HG03066 (cell line): ENCODE results near the gene PISD.

Source experiments
- ATAC-seq: cut with Tn5 transposase; IDR thresholded peaks from one replicate; pipeline ENCODE4 v1.9.1; 2021; ENCODE audit warnings: low read depth; ENCODE audit not compliant: unreplicated experiment

Gene PISD

DNA sequence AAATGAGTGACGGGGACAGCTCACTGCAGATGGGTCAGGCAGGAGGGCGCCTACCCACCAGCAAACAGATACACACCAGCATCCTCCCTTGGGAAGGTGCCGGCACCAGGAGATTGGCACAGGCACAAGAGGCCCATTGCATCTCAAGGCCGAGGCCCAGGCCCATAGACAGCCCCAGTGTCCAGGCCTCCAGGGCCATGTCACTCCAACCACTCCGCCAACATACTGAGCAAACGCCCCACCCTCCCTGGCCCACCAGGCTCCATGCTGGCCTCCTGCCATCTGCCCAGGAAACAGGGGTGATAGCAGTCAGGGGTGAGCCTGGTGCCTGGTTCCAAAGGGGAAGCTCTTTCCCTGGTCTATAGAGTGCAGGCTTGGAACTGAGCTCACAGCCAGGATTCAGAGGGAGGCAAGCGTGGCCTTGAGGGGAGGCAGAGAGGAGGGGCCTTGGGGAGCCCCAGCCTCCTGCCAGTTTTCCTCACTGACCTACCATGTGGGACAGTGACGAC lies 34.7 kb downstream of the PISD start:
- no peak for ATAC-seq

DNA sequence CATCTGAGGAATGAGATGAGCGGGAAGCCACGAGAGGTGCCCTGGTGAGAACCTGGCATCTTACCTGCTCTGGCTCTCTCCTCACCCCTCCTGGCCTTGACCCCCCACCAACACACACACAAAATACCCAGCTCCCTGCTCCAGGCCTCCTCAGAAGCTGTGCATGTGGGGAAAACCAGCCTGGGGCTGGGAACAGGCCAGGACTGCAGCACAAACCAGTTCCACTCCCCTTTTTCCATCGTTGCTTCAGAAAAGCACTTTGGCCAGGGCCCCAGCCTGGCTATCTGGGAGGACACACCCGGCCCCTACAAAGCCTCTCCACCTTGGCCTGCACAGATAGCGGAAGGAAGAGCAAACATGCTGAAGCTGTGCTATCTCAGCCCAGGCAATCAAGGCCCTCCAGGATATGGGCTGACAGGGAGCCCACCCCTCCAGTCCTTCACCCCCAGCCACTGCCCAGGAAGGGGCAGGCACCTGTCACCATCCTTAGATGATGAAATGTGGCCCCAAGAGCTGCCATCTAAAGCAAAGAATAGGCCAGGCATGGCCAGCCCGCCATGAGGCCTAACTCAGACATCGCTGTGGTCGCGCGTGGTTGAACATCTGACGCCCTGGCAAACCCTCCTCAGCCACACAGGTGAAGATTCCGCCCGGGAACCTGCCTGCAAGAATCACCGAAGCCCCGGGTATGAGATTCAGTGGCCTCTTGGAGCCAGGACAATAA lies 35.4 kb downstream of the PISD start:
- no peak for ATAC-seq

DNA sequence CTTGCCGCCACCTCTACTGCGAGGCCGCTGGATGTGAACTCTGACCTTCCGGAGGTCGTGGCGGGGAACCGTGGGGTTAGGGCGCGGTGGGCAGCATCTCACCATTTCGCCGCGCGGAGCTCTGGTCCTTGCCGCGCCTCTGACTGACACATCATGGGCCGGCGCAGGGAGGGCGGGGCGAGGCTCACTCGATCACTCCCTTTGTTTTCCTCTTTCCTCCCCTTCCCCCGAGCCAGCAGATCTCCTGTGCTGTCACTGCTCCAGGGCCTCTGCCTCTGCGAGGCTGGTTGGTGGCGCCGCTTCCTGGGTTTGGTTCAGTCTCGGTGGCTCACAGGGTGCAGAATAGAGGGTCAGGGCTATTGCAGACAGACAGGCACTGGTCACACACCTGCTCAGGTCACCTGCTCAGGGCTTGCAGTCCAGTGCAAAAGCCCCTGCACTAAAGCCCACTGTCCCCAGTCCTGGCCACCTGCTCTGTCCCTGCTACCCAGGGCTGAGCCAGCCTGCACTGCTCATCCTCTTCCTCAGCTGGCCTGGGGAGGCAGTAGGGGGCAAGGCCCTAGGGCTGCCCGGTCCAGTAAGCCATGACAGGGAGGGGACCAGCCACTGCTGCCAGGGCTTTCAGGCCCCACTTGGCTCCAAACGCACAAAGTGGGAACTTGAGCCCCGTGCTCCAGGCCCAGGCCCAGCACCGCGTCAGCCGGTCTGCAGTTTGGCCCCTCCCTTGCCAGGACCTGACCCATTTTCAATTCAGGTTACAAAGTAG lies 36.2 kb downstream of the PISD start:
- no peak for ATAC-seq

DNA sequence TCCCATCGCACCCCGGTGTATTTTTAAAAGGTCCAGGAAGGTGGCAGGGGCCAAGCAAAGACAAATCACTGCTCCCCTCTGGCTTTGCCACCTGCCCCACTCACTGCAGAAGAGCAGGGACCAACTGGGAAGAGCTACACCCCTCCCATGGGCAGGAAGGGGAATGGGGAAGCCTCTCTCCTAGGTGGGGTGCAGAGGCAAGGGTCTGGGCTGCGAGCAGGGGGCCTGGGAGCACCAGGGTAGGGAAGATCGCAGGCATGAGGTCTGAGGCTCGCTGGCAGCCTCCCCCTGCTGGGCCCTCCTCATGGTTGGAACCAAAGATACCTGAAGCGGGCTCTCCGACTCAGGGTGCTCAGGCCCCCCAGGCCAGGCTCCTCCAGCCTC lies 36.8 kb downstream of the PISD start:
- ATAC-seq: no peak

DNA sequence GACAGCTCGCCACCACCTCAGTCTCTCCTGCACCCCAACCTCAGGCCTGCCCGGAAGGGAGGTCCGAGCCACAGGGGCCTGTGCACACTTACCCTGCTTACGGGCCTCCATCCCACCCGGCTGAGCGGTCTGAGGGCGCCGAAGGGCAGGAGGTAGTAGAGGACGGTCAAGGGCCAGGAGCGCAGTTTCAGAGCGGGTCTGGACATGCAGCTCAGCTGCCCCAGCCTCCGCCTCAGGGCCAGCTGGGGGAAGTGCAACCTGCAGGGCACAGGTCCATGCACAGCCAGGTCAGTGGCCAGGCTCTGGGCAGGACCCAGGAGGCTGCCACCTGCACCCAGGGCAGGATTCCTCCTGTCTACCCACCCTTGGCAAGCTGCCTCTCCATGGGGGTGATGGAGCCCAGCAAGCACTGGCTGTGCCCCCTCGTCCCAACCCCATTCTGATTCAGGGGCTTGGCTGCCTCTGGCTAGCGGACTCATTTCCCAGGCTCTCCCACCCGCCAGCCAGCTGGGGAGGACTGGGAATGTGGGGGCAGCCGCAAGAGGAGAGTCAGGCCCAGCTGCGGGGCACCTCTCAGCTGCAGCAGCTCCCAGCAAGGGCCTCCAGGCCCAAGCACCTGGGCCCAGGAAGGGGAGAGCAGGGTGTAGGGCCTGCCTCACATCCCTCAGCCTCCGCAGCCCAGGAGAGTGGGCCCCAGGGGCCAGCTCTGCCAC lies 38.3 kb downstream of the PISD start:
- no peak for ATAC-seq

DNA sequence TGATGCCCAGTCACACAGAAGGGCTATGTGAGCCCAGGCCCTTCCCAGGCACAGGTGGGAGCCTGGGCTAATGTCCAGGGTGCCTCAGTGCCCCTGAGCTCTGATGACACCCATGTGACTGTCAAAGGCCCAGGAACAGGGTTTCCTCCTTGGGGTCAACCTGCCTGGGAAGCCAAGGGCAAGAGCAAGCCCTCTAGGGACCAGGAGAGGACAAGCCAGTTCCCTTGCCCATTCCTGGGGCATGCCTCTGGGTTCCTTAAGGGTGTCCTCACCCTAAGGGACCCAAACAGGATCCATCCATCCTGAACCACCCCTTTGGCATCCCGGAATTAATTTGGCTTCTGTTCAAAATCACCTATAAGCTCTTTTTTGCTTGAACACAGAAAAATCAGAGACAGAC lies 39.0 kb downstream of the PISD start:
- ATAC-seq: no peak

DNA sequence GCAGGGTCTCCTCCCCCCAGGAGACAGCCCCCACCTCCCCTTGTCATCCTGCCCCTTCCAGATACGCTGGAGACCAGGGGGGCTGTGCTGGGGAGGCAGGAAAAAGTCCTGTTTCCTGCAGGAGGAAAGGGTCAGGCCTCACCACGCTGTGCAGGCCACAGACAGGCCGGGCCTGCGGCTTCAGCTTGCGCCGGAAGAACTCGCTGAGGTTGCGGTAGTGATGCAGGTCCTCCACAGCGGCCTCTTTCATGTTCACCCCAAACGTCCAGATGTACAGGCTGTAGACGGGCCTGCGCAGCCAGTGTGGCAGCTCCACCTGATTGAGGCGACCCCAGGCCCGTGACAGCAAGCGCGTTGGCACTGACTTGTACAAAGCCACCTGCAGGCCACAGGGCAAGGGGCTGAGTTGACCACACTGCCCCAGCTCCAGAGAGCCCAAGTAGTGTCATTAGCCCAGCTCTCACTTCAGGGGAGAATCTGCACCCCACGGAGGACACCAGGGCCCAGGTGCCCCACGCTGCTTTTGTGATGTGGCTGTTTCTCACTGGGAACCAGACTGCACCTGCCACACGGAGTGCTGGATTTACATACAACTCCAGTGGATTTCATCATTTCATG lies 40.4 kb downstream of the PISD start:
- no peak for ATAC-seq

DNA sequence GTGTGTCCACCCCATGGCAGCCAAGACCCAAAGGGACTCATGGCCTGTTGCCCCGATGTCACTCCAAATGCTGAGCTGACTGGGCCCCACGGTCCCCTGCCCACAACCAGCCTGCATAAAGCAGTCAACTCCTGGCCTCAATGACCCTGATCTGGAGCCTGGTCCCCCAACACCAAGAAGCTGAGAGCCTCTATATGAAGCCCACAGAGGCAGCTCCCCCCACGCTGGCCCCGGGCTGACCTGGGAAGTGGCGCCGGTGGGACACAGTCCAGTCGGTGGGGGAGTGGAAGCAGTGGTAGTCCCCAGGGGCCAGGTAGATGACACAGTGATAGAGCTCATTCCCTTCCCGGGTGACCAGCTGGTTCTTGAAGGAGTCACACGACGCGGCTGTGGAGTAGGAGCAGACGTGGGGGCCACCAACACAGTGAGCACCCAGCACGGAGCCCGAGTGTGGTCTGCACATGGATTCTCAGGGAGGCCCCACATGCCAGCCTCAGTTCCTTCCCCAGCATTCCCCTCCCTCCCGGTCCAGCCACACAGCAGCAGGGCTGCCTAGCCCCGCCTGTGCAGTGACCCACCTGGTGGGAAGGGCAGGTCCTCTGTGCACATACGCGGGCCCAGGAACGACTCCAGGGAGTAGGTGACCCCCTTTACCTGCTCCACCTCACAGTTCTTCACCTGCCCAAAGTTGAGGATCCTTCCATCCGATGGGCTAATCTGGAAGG lies 41.1 kb downstream of the PISD start:
- no peak for ATAC-seq

DNA sequence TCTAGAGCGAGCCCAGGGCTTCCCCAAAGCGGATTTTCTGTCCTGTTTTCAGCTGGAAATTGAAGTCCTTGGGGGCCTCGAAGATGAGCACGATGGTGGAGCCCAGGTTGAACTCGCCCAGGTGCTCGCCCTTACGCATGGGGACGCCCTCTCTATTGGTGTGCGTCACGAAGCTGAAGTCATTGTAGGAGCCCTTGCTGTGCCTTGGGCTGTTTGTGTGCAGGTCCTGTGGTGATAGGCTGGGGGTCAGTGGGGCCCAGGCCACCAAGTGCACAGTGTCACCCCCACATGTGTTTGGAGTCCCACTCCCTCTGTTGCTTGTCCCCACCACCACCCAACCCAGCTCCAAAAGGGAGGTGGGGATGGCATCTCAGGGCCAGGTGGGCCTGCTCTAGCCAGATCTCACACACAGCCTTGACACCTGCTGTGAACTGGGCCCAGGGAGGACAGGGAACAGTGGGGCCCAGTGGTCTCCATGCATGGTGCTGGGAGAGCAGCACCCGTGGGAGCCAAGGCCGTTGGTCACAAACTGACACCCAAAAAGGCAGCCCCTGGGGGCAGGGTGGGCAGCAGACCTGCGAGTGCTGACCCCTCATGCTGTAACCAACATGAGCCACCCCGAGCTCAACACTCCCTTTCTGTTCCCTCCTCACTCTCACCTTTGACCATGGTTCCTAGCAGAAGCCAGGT lies 42.3 kb downstream of the PISD start:
- no peak for ATAC-seq

DNA sequence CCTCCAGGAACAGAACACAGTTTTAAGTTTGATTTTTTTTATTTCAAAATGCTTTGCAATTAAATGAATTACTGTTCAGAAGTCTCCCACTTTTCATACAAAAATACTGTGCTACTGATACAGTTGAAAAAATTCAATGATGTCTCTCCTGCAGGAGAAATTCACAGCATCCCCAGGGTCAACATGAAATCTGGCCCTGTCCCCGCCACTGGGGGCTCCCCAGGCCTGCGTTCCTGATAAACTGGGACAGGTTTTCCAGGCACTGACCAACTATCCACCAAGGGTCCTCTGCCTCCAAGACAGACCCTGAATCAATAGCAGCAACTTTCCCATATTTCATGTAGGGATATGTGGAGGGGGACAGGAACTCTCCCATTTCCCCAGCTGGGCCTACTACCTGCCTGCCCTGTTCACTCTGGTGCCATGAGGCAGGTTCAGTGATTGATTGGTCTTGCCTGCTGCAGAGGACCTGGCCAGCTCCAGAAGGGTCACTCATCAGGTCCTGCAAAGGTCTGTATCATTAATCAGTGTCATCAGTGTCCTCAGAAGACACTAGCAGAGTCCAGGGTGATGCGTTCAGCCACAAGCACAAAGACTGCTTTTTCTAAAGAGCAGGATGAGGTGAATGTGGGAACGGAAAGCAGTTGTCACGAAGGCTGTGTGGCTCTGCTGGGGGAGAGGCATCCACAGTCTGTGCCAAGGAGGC lies 43.4 kb downstream of the PISD start:
- no peak for ATAC-seq

DNA sequence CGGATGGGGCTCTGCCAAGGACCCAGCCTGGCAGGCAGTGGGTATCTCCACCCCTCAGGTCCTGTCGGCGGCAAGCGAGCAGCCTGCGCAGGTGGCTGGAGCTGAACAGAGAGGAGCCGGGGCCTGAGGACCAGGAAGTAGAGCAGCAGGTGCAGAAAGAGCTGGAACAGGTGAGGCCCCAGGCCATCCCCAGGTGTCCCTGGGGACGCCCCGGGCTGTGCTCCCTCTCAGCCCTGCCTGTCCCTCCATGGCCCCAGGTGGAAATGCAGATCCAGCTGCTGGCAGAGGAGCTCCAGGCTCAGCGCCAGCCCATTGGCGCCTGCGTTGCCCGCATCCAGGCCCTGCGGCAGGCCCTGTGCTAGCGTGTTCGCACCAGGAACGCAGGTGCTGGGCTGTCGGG lies 44.0 kb downstream of the PISD start:
- no peak for ATAC-seq

DNA sequence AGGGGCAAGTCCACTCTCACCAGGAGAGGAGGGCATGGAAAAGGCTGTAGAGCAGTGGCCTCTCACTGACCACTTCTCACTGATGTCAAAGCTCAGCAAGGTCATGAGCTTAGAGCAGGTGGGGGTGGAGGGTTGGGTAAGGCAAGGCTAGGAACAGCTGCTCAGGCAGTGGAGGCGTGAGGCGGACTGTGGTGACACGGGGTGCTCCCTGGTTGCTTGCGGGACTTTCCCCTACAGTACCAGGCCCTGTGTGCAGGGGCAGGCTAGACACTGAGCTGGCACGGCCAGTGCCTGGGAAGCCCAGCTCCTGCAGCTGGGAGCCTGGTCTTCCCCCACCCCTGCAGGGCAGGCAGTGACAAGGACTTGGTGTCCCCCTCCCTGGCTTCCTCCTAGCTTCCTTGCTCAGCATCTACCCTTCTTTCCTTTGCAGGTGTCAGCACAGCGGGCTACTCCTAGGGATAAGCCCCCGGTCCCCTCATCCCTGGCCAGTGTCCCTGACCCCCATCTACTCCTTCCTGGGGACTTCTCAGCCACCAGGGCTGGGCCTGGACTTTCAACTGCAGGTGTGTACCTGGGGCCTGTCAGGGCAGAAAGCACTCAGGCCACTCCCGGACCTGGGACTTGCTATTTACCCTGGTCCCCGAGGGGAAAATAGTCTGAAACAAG lies 45.6 kb downstream of the PISD start:
- ATAC-seq: no peak

DNA sequence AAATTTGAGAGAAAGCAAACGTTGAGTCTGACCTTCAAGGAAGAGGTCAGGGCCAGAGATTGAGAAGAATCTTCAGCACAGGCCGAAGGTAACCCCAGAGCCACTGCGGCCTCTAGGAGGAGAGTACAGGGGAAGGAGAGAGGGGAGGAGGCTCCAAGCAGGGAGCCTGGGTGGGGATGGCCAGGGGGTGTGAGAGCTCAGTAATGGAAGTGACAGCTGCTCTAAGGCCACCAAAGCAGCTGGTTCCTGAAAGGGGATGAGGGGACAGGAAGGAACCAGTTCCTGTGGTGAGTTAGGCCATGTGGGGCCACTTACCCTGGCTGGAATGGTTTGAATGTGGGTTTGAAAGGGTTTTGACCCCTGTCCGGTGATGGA lies 46.1 kb downstream of the PISD start:
- ATAC-seq: no peak

DNA sequence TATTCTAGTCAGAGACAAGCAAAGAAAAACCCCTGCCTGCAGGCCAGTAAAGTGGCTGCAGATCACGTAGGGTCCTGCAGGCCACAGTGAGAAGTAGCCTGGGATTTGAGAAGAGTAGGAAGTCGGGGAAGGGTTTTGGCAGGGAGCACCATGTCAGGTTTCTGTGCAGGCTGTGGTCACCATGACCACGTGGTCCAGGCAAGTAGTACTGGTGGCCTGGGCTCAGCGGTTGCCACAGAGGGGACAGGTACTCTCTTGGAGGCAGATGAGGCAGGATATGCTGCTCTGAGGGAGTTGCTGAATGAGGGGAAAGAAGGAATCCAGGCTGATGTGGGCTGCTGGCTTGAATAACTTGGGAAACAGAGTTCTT lies 46.5 kb downstream of the PISD start:
- ATAC-seq: no peak

DNA sequence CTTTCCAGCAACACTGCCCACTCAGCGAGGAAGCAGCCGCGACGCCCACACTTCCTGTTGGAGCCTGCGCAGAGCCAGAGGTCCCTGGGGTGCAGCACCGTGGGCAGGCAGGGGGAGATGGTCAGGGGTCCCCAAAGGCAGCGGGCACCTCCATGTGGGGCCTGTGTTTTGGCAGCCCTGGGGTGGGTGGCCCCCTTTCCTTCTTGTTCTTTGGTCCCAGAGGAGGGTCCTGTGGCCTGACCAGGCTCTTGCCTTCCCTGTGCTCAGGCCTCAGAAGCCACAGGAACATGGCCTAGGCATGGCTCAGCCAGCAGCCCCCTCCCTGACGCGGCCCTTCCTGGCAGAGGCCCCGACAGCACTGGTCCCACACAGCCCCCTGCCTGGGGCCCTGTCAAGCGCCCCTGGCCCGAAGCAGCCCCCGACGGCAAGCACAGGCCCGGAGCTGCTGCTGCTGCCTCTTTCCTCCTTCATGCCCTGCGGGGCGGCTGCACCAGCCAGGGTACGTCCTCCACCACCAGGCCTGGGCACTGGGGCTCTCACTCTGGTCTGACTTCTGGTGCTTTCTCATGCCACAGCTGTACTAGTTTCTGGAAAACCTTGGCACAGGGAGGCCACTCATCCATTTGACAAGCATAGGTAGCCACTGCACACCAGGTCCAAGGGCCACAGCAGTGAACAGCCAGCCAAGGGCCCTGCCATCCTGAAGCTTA lies 47.1 kb downstream of the PISD start:
- no peak for ATAC-seq

DNA sequence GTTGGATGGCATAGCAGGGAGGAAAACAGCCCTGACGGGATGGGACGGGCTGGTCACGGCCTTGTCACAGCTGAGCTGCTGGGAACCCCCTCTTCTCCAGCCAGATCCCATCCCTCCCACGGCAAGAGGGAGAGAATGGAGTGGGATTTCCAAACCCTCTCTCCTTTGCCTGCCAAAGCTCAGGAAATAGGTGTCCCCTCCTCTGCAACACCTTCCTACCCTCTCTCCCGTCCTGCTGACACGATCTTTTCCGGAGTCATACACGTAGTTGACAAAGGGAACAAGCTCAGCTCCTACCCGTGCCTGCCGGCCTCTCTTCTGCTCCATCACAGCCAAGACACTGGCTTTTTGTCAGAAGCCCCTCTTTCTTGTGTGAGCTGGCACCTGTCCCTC lies 48.1 kb downstream of the PISD start:
- no peak for ATAC-seq

DNA sequence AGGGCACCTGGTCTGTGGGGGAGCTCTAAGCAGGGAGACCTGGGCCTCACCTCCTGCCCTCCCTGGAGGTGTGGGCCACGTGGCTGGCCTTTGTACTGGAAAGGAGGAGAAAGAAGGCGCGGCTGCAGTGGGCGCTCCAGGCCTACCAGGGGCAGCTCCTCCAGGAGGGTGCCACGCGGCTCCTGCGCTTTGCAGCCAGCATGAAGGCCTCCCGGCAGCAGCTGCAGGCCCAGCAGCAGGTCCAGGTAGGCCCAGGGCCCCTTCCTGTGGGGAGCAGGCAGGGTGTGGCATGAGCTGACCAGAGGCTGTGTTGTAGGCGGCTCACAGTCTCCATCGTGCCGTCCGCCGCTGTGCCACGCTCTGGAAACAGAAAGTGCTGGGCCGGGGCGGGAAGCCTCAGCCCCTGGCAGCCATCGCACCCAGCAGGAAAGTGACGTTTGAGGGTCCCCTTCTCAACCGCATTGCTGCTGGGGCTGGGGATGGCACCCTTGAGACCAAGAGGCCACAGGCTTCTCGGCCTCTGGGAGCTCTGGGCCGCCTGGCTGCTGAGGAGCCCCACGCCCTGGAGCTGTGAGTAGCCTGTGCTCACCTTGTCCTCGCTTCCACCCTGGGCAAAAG lies 48.6 kb downstream of the PISD start:
- ATAC-seq: no peak

DNA sequence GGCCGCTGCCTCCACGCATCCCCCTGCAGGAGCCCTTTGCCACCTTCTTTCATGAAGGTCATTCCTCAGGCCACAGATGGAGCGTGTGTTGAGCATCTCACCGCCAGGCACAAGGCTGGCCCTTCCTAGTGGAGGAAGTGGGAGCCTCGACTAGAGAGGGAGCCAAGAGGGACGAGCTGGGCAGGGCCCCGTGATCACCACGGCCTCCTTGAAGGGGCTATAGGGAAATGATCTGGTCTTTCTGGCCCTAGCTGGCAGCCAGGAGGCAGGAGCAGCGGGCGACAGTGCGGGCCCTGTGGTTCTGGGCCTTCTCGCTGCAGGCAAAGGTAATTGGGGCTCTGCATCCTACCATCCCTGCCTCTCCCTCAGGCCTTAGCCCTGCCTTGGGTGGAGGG lies 49.1 kb downstream of the PISD start:
- no peak for ATAC-seq
